ENCODE measurements around the gene DENND1B. TPM values are rescaled to one million over a fixed set of nuclear protein-coding genes. Genes with fewer than 3 reads are reported as not detected.
"Not testable (repeated sequence)": the region's sequence is repeated elsewhere in the genome, so short reads cannot be mapped to it uniquely, and the experiment has no call there.

Gene DENND1B
- total RNA-seq, 1 donor from 2014 or later: 26.9 TPM

DNA sequence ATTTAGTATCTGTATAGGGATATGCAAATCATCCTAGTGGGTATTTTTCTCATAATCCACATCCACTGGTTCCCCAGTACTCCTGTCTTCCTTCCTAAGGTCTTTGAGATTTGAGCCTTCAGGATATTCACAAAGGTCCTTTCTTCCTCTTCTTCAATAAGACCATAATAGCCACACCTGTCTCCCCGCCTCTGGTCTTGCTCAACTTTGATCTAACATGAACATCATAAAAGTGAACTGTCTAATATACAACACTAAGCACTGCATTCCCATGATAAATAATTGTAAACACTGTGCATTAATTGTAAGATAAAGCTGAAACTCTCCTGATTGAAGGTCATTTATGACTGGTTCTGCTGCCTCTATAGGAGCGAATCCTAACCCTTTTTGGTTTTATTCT is 184.6 kb downstream of the DENND1B start:
- H3K9me3 ChIP-seq (replicated peaks): no peaks in the 10 kb centered on the region
- no peak overlapping the region for H3K27ac ChIP-seq (replicated peaks)
- intact Hi-C loops (cut with micrococcal nuclease): no loop called here
- DNase-seq: no peak
- peaks cover 4% of the 10 kb centered on the region for H3K36me3 ChIP-seq
- peaks cover 4% of the 10 kb centered on the region for H3K4me1 ChIP-seq
- TF ChIP-seq, protein P1, sequence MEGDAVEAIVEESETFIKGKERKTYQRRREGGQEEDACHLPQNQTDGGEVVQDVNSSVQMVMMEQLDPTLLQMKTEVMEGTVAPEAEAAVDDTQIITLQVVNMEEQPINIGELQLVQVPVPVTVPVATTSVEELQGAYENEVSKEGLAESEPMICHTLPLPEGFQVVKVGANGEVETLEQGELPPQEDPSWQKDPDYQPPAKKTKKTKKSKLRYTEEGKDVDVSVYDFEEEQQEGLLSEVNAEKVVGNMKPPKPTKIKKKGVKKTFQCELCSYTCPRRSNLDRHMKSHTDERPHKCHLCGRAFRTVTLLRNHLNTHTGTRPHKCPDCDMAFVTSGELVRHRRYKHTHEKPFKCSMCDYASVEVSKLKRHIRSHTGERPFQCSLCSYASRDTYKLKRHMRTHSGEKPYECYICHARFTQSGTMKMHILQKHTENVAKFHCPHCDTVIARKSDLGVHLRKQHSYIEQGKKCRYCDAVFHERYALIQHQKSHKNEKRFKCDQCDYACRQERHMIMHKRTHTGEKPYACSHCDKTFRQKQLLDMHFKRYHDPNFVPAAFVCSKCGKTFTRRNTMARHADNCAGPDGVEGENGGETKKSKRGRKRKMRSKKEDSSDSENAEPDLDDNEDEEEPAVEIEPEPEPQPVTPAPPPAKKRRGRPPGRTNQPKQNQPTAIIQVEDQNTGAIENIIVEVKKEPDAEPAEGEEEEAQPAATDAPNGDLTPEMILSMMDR (IDR thresholded peaks at IDR 0.05; ENCODE audit: borderline replicate concordance): no peak
- H3K4me3 ChIP-seq: no peak overlapping the region
- no peaks in the 10 kb centered on the region for H3K27me3 ChIP-seq (ENCODE audit: low read depth)

DNA sequence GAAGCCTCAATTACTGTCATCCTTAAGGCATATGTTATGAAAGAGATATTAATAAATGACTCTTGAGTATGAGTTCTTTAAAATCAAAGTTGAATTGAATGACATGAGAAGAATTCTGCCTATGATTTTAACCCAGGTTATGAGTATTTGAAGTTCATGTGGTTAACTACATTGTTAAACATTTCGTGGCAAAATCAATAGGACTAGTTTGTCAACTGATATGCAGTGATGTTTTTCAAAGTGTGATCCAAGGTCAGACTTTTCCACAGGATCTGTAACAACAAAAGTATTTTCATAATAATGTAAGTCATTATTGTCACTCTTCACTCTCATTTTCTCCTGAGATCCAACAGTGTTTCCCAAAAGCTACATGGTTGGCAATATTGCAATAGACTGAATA is 189.5 kb downstream of the DENND1B start:
- TF ChIP-seq, protein P1 (IDR thresholded peaks at IDR 0.05; ENCODE audit: borderline replicate concordance): no peak
- no peak for DNase-seq
- intact Hi-C loops (cut with micrococcal nuclease): no loop called here

DNA sequence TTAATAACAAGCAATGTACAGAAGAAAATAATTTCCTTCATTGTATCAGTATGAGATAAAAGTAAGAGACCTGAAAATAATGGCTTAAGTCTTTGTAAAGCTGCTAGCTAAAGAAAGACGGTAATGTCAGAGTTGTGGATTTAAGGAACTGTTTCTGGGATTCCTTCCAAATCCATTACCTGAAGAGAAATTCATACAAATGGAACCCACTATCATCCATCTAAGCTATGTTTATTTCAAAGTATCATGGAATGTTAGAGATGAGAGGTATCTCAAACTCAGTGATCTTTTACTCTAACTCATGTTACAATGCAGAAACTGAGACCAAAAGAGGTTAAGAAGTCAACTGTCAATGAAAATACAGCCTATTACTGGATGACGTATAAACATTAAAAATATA is 197.7 kb downstream of the DENND1B start:
- H3K27me3 ChIP-seq (ENCODE audit: low read depth): no peaks in the 10 kb centered on the region
- no peak overlapping the region for H3K27ac ChIP-seq (replicated peaks)
- TF ChIP-seq, protein P1 (IDR thresholded peaks at IDR 0.05; ENCODE audit: borderline replicate concordance): no peak
- no peak for DNase-seq
- H3K9me3 ChIP-seq (replicated peaks): peaks cover 19% of the 10 kb centered on the region
- H3K36me3 ChIP-seq: peaks cover 25% of the 10 kb centered on the region
- no peaks in the 10 kb centered on the region for H3K4me1 ChIP-seq
- intact Hi-C loops (cut with micrococcal nuclease): no loop called here
- H3K4me3 ChIP-seq: no peak overlapping the region

More for the DNA sequence above, 189.5 kb downstream of the DENND1B start:
- no peaks in the 10 kb centered on the region for H3K27me3 ChIP-seq (ENCODE audit: low read depth)
- H3K9me3 ChIP-seq (replicated peaks): no peaks in the 10 kb centered on the region
- H3K36me3 ChIP-seq: peaks cover 8% of the 10 kb centered on the region
- H3K27ac ChIP-seq (replicated peaks): no peak overlapping the region
- H3K4me3 ChIP-seq: no peak overlapping the region
- H3K4me1 ChIP-seq: no peaks in the 10 kb centered on the region

DNA sequence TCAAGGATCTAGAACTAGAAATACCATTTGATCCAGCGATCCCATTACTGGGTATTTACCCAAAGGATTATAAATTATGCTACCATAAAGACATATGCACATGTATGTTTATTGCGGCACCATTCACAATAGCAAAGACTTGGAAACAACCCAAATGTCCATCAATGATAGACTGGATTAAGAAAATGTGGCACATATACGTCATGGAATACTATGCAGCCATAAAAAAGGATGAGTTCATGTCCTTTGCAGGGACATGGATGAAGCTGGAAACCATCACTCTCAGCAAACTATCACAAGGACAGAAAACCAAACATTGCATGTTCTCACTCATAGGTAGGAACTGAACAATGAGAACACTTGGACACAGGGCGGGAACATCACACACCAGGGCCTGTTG is 199.7 kb downstream of the DENND1B start:
- intact Hi-C loops (cut with micrococcal nuclease); H3K4me1 ChIP-seq; H3K27me3 ChIP-seq (ENCODE audit: low read depth); DNase-seq; H3K27ac ChIP-seq (replicated peaks); H3K4me3 ChIP-seq: not testable (repeated sequence)
- peaks cover 32% of the 10 kb centered on the region for H3K36me3 ChIP-seq
- peaks cover 19% of the 10 kb centered on the region for H3K9me3 ChIP-seq (replicated peaks)

DNA sequence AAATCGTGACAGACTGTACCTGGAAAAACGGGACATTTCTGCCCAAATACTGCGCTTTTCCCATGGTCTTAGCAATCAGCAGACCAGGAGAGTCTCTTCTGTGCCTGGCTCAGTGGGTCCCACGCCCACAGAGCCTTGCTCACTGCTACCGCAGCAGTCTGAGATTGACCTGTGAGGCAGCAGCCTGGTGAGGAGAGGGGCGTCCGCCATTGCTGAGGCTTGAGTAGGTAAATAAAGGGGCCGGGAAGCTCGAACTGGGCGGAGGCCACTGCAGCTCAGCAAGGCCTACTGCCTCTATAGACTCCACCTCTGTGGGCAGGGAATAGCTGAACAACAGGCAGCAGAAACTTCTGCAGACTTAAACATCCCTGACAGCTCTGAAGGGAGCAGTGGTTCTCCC is 203.1 kb downstream of the DENND1B start:
- DNase-seq: no peak
- Histone ChIP-seq H3K36me3 (peaks cover 35% of the 10 kb centered on the region), H3K9me3 (replicated peaks) (peaks cover 42% of the 10 kb centered on the region), H3K27ac (replicated peaks) (no peak overlapping the region), H3K4me1 (no peaks in the 10 kb centered on the region), H3K4me3 (no peak overlapping the region), H3K27me3 (ENCODE audit: low read depth) (no peaks in the 10 kb centered on the region)
- TF ChIP-seq, protein P1 (IDR thresholded peaks at IDR 0.05; ENCODE audit: borderline replicate concordance): no peak
- intact Hi-C loops (cut with micrococcal nuclease): no loop called here

DNA sequence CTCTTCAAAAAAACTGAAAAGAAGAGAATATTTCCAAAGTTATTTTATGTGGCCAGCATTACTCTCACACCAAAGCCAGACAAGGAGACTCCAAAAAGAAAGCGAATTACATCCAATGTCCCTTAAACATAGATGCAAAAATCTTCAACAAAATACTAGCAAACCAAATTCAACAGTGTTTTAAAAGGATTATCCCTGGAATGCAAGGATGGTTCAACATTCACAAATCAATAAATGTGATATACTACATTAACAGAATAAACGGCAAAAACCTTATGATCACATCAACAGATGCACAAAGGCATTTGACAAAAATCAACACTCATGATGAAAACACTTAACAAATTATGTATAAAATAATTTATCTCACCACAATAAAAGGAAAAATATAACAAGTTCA is 207.8 kb downstream of the DENND1B start:
- Histone ChIP-seq H3K36me3 (peaks cover 39% of the 10 kb centered on the region), H3K27me3 (ENCODE audit: low read depth) (no peaks in the 10 kb centered on the region)

More for the DNA sequence above, 207.8 kb downstream of the DENND1B start:
- TF ChIP-seq, protein P1 (IDR thresholded peaks at IDR 0.05; ENCODE audit: borderline replicate concordance): no peak
- H3K9me3 ChIP-seq (replicated peaks): peaks cover 33% of the 10 kb centered on the region
- DNase-seq: no peak
- intact Hi-C loops (cut with micrococcal nuclease): no loop called here
- no peak overlapping the region for H3K4me3 ChIP-seq
- no peaks in the 10 kb centered on the region for H3K4me1 ChIP-seq
- H3K27ac ChIP-seq (replicated peaks): no peak overlapping the region

Data from left ventricle myocardium inferior (tissue), 1 donor.